GM08714 (cell line): ENCODE data around the gene ERN1.

ENCODE experiments used
- H3K4me3 ChIP-seq: fragments of 200-500 bp; sonication (Bioruptor generic); 2 replicates; pipeline ENCODE4 v1.5.1; 2014; ENCODE audit warnings: mild to moderate bottlenecking, low read length, inconsistent platforms
- ZNF274 ChIP-seq: IDR thresholded peaks from 2 replicates; pipeline ENCODE4 v1.6.1; 2012; ENCODE audit warnings: mild to moderate bottlenecking, low read depth, low read length

ERN1 gene

DNA sequence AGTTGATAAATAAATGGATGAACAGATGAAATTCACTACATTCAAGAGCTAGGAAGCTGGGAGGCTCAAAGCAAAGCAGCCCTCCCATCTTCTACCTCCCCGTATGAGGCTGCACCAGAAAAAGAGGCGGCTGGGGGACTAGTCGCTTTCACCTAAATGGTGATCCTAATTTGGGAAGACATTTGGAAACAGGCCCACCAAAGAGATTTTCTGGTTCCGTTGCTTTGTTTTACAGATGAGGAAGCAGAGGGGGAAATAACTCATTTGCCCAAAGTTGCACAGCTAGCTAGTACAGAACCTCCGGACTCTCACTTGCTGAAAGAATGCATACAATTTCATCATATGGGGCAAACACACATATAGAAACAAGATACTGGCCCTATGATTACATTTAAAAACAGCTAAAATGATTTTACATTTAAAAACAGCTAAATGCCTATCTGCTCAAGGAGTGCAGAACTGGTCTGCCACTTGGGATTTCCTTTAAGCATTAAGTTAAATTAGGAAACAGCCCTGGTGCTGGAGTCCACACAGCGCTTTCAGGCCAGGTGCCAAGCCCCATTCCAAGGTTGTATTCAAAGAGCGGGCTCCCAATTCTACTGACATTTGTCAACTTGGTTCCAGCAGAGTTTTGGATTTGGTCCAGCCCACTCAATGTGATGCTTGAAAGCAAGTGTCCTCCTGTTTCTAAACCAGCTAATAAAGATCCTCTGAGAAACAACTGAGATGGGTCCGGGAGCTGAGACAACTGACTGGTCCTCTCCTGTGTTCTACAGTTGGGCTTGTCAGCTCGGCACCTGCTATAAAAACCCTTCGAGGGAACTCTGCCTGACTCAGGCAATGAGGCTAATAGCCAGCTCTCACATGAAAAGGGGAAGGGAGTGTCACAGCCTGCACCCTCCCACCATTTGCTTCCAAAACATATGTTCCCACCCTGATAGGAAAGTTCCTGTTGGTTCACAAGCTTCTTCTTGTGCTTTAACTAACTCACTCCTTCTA is 11.7 kb downstream of the ERN1 start:
- no peak overlapping the region for H3K4me3 ChIP-seq
- TF ChIP-seq ZNF274 = no peak

DNA sequence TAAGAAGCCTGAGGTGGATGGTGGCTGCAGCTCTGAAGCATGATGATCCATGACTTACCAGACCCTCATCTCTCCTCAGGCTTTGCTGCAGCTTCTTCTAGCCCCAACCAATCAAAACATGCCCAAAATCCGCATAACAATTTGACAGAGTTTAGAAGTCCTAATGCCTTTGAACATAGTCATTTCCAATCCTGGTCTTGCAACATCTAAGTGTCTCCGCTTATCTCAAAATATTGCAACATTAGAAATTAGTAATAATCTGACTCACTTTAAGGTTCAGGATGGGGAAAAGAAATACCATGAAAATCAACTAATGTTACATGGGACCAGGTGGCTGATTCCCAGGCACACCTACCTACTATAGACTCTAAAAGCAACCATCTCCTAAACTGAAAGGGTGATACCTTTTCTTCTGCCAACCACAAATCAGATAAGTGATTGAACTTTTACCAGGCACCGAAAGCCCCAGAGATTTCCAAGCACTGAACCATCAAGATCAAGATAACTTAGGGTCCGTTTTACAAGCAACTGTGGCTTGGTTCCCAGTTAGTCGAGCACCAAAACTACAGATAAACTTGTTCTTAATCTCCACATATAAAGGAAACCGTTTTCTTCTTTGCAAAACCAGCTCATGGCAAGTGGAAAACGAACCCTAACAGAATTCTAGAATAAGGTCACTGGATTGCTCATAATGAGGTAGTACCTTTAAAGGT is 14.0 kb downstream of the ERN1 start:
- no peak overlapping the region for H3K4me3 ChIP-seq

DNA sequence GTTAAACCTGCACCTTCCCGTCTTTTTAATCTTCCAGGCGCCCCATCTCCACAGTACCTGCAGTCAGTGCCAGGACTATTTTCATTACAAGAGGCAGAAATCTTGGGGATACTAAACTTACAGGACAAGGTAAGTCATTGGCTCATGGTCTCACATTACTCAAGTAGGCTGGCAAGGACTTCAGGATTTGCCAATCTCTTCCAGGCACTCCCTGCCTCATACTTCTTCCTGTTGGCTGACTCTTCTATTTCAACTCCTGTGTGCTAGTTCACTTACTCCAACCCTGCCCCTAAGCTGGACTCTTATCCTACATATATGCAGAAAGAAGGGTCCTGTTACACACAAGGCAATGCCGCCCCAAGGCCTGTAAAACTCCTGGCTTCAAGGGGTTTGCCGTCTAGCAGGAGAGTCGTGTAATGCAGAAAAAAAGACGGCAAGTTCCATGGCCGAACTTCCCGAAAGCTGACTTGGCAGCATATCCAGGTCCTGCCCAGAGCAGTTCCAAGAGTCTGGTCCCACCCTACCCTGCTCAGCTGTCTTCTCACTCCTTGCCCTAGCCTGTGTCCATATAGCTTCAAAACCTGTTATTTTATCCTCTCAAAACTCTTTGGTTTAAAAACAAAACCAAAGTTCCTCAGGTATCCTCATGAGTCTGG is 14.8 kb downstream of the ERN1 start:
- TF ChIP-seq ZNF274 = no peak
- no peak overlapping the region for H3K4me3 ChIP-seq

More for the DNA sequence above, 14.0 kb downstream of the ERN1 start:
- no peak for TF ChIP-seq ZNF274

DNA sequence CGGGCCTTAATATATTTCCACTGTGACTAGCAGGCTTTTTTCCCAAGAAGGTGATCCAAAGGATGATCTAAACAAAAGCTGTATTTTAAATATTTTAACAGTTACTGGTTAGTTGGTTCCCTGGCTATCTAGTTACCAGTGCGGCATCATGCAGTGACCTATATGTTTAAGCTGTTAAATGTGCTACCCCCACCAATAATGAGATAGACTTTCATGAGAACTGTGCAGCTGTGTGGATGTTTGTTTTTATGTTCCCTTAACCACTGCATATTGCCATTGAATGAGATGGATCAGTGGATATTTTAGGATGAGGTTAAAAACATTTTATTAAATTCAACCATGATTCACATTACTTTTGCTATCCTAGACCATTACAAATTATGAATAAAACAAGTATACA is 16.9 kb downstream of the ERN1 start:
- no peak overlapping the region for H3K4me3 ChIP-seq
- no peak for TF ChIP-seq ZNF274

GRCh38 chr17:64111831-64112230 is 18.1 kb downstream of the ERN1 start:
- TF ChIP-seq ZNF274 = no peak

DNA sequence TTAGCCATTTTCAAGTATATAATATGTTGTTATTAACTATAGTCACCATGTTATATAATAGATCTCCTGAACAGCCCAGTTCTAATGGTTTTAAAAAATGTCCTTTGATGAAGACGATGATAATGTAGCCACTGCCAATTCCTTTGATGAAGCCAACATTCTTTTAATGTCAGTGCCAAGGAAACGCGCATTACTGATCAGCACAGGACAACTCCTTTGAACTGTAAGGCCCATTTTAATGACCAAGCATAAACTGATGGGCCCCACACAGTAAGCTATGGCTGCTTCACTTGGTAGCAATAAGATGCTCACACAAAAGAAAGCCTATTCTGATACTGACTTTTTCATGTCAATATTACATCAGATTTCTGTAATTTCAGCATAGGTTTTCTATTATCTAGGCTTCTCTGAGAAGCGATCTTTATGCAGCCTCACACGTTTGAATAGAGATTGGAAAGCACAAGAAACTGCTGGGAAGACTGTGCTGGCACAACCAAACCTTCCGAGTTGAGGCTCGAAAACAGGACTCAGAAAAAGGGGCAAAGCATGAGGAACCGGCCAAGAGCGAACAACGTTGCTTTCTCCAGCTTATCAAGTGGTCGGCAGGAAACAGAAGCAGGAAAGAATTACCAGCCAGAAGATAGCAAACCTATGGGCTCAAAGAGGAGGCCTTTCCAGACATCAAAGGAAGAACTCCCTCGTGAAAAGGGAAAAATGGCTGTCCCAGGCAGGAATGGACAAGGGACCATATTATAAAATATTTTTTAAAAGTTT is 19.4 kb downstream of the ERN1 start:
- H3K4me3 ChIP-seq = no peak overlapping the region
- no peak for TF ChIP-seq ZNF274

More at GRCh38 chr17:64111831-64112230, 18.1 kb downstream of the ERN1 start:
- H3K4me3 ChIP-seq = no peak overlapping the region

DNA sequence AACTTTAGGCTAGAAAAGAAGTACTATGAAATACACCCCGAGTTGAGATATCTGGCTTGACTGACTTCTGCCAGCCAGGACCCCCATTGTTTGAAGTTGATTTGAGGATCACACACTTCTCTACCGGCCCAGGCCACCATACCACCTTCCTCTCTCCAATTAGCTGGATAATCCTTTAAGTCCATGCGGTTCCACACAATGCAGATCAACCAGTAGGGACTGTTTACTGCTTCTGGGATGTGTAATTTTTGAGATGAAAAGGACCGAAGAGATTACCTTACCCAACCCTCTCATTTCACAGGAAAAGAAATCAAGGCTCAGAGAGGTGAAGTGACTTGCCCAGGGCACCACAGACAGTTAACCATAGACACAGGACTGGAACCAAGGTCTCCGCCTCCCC is 20.5 kb downstream of the ERN1 start:
- no peak overlapping the region for H3K4me3 ChIP-seq

GRCh38 chr17:64107500-64108236 is 22.3 kb downstream of the ERN1 start:
- no peak overlapping the region for H3K4me3 ChIP-seq
- TF ChIP-seq ZNF274 = no peak

More for the DNA sequence above, 20.5 kb downstream of the ERN1 start:
- no peak for TF ChIP-seq ZNF274

- TF ChIP-seq ZNF274 = no peak
- H3K4me3 ChIP-seq = no peak overlapping the region
Measured at GRCh38 chr17:64106918-64107317, 23.0 kb downstream of the ERN1 start.

- no peak for TF ChIP-seq ZNF274
- H3K4me3 ChIP-seq = no peak overlapping the region; the same call in 1 of the 2 replicates
Measured at GRCh38 chr17:64103391-64104364, 26.3 kb downstream of the ERN1 start.

DNA sequence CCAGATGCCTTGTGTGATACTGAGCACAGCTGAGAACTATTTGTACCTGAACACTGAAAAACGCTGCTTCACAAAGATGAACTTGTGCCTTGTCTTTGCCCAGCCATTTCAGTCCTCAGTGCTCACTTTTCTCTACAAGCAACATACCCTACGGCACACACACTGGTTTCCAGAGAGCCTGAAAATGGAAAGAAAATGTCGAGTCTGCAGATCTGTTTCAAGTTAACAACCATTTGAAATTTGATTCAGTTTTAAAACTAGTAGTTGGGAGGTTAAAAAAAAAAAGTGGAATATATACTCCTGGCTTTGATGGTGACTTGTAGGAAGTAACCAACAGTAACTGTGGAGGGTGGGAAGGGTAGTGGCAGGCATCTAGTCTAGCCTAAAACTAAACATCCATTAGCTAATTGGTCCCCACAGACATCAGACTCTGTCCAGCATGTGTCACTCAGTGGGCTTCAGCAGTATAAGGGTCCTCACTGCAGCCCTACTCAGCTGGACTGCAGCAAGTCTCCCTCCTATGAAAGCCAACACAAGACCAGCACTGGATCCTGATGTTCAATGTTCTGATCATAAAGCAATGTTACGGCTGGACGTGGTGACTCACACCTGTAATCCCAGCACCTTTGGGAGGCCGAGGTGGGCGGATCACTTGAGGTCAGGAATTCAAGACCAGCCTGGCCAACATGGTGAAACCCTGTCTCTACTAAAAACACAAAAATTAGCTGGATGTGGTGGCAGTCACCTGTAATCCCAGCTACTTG is 27.1 kb downstream of the ERN1 start:
- no peak for TF ChIP-seq ZNF274
- no peak overlapping the region; the same call in 1 of the 2 replicates for H3K4me3 ChIP-seq
